HG02588 (cell line): ENCODE data around the gene NXPH1.

Experiments
- ATAC-seq: cut with Tn5 transposase; IDR thresholded peaks from one replicate; pipeline ENCODE4 v1.9.1; 2021; ENCODE audit warnings: mild to moderate bottlenecking, moderate library complexity; ENCODE audit not compliant: unreplicated experiment

Gene NXPH1

DNA sequence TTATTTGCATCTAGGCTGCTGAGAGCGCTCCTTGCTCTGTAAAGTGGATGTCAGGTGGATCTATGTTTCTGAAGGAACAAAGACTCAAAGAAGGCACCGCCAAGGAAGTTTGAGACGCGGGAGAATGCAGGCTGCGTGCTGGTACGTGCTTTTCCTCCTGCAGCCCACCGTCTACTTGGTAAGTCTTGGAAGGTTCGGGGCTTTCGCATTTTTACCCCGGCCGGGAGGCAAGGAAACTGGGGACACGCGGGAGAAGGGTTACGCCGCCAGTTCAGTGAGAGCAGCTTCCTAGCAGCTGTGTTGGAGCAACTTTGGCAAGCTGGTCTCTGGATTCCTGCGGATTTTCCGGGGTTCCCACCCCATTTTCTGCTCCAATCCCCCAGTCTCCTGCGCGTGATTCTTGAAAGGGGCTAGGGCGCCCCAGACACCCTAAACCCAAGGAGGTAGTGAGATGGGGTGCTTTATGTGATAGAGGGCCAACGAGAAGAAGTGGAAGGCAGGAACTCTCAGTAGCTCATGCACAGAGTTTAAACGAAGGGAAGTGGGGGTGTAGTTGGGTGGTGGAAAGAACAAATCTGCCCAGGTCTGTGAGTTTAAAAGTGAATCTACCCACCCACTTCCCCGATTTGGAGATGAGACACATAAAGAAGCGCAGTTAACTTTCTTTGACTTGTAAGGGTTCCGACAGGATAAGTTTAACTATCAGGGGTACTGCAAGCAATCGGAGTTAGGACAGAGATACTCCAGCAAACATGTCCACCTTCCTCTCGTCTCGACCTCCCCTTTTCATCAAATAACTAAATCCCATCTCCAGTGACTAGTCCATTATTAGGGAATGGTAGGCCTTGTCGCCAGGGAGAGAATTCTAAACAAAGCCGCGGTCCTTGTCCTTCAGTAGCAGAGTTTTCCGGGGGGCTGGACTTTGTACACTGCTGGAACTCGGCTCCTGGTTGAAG, 2.5 kb downstream of the NXPH1 start:
- ATAC-seq = no peak

DNA sequence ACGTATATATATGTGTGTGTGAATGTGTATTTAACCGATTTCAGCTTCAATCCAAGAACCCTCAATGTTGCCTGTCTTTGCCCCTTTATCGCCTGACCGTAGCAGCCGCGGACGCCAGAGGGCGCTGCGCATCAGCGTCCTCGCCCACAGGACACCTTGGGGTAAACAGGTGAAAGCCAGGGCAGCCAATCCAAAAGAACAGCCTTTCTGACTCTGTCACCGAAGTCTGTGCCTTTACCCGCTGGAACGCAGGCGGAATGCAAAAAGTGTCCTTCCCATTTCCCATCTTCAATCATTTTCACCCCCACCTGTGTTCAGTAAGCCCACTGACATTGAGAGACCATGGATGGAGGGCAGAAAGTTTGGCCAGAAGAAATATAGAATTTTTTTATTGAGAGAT, 3.6 kb downstream of the NXPH1 start:
- peak; percentile 73 for ATAC-seq

DNA sequence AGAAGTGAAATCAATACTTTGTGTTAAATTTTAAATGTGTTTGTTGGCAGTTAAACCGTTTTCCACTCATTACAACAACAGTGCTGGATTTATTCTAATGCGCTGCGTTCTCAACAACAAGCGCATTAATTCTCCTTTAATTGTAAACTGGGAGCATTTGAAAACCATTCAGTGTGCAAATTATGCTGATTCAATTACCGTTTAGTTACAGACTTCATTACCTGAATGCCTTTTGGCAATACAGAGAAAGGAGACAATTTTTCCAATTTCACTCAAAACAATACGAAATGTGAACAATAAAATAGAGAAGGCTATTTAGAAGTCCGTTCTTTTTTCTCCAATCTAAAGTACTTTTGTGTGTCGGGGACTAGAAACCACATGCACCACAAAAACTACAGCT, 4.2 kb downstream of the NXPH1 start:
- no peak for ATAC-seq

DNA sequence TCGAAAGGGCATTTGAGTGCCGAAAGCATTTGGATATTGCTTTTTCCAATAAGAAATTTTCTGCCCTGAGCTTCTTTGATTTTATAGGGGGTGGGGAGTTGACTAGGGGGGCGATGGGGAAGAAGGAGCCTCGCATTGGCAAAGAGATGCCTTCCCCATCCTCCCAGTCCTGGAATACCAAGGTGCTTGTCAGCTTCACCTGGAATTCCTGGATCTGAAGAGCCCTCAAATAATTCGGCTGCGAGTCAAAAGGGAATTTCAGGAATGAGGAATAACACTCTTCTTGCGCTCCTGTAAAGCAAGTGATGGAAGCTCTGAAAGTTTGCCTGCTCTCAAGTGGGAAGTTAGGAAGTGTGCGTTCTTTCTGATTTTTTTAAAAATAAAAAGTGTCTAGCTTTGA, 7.3 kb downstream of the NXPH1 start:
- ATAC-seq = no peak

DNA sequence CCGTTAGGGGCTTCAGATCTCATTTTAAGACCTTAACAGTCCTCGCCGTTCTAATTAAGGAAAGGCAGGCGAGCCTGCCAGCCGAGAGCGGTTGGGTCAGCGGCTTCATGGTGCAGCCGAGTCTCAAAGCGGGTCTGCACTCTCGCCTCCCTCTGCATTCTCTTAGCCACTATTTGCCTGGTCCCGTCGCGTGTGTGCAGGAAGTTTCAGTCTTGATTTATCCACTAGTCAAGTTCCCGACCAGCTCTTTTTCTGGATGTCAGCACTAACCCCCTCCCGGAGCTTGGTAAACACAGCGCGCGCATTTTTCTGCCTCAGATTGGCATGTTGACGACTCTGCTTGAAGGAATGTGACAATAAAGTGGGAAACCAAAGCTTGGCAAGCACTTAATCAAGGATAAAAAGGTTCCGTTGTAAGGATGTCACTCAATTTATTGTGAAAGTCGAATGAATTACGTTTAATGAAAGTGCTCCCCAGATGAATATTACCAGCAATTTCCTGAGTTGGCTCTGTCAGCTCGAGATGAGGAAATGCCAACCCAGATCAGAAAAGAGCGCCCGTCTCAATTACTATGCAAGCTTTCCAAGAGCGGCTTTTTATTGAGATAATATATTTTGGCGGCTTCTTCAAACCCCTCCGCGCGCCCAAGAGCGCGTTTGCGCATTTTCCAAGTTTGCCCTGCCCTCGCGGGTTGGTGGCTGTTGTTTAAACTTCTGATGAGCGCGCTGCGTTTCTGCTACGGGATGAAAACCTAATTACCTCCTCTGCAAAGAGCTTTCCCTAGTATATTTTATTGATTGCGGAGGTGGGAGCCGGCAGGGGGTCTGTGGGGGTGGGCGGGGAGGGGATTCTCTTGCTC, 7.9 kb downstream of the NXPH1 start:
- ATAC-seq = no peak

DNA sequence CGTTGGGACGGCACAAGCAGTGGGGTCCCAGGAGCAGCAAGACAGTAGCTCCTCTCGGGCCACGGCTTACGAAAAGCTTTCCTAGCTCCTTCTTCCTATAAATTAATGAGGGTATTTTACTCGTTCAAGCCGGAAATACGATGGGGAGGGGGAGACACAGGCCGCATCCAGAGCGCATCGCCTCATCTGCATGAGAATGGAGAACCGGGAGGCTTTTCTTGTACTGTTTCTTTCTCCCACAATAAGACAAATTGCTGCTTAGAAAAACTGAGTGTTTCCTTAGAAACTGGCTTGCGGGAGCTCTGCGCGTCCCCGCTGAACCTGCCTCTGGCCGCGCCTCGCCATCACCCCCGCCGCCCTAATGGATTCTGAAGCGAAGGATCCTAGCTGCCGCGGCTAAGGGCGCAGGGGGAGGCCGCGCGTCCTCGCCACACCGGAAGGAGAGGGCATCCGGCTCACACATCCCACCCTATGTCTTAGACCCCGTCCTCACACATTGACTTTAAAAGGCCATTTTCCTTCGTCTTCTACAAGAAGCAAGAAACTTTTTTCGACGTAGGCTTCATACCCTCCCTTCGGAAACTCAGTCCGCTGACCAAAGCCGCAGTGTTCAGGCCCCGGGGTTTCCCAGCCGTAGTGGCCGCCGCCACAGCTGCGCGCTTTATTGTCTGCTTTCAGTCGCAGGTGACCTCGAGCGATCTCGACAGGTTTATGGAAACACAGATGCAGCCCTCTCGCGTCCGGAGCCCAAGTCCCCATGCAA, 8.8 kb downstream of the NXPH1 start:
- no peak for ATAC-seq

DNA sequence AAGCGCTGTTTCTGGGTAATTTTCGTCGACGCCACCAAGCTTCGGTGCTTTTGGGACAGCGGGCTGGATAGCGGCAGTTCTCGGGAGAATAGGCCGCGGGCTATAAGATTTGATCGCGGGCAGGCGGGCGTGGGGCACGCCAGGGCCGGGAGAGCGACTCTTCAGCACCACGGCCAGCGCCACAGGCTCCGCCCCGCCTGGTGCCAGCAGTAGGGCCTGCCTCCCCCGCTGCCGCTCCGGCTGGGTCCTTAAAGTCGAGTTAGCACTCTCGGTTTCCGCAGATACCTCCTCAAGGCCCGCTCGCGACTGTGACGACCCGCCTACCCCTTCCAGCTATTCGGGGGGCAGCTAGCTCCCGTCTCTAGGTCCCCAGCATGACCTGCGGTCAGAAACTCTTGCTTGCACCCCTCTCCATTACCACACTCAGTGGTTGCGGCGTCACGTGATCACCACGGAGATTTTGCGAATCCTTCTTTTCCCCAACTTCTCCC, 9.4 kb downstream of the NXPH1 start:
- no peak for ATAC-seq

DNA sequence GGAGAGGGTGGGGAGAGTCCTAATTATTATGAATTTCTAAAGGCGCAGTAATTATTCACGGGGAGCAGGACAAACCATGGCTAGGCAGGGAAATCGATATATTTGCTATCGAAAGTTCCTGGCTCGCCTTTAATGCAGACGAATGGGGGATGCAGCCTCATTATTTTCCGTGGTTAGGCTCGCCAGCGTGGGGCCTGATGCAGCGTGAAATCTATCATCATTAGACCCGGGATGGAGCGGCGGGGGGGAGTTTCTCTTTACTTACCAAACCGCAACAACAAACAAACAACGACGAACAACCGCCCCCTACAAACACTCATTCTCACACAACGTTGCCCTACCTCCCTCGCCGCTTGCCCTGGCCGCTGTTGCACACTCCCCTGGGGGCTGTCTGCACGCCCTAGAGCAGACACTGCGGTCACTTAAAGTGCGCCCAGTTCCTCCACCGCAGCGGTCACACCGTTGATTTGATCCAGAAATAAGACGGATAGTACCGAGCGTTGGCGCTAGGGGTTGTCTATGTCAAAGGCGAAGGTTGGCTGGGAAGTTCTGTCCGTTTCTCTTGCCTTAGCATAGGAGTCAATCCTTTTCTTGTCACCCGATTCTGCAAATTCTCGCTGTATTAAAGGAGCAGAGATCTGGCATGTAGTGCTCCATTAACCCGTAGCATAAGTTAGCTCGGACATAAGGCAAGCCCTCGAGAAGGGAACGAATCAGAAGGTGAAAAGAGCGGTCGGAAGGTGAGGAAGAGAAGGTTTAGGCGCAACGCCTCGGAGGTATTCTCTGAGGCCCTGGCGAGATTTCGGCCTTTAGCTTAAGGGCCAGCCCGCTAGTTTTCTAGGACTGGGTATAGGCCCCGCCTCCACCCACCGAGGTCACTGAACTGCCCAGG, 10.4 kb downstream of the NXPH1 start:
- ATAC-seq = no peak

DNA sequence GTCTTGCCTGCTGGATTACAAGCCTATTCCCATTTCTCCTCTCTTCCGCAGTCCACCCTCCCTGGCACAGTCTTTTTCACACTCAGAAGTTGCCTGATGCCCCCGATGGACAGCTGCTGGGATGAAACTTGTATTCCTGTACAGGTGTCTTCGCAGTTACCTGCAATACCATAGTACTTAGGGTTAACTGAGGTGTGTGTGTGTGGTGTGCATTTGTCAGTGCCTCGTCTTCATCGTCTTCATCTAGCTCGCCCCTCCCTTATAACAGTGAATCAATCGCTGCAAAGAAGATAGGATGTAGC, 11.0 kb downstream of the NXPH1 start:
- no peak for ATAC-seq

DNA sequence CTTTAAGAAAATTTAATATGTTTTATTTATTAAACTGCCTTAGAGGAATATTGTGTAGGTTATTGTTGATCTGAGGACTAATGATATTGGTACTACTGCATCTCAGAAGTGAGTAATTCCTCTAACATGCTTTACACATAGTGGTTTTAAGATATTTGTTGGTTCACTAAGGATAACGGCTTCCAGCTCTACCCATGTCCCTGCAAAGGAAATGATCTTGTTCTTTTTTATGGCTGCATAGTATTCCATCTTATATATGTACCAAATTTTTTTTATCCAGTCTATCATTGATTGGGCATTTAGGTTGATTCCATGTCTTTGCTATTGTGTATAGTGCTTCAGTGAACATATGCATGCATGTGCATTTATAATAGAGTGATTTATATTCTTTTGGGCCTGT, 20.1 kb downstream of the NXPH1 start:
- ATAC-seq = no peak

DNA sequence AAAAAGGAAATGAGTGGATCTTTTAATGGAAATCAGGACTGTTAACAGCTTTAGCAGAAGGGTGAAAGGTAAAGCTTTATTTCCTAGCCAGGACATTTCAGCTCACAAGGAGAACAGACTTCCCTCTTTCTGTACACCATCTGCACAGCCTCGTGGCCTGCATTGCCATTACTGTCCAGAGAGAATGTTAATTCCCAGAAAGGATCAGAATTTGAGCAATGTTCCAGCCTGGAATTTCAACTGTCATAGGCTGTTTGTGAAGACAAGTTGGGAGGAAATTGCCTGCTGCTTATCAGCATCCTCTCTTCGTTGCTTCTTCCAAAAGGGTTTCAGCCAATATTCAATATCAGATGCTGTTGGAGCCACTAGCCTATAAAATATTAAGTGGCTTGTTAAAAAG, 22.0 kb downstream of the NXPH1 start:
- ATAC-seq = no peak

DNA sequence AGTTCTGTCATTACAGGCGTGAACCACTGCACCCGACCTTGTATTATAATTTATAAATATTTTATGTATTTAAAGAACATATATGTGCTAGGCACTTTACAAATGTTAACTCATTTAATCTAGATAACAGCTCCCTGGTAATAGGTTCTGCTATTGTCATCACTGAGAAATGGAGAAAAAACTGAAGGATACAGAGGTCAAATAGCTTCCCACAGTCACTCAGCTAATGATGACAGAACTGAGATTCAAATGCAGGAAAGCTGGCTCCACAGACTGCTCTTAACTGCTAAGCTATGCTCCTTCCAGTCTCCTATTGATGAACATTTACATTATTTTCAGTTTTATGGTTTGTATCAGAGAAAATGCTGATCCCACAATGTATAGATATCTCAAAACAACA, 28.9 kb downstream of the NXPH1 start:
- ATAC-seq = no peak

DNA sequence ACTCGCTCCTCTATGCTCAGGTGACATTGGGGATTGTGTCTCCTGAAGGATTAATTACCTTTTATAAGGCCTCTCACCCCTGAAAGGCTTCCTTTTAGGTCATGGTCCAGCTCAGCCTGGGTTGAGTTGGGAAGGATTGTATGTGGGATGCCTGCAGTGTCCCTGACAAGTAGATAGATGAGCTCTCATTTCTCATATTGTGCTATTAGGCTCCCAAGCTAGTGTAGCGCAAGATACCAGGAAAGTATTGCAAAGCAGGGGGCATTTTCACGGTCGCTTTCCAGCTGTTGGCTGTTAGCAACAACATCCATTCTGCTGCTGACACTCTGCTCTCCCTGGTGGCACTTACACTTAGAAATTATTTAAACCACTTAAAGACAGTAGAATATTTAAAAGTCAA, 31.9 kb downstream of the NXPH1 start:
- no peak for ATAC-seq

DNA sequence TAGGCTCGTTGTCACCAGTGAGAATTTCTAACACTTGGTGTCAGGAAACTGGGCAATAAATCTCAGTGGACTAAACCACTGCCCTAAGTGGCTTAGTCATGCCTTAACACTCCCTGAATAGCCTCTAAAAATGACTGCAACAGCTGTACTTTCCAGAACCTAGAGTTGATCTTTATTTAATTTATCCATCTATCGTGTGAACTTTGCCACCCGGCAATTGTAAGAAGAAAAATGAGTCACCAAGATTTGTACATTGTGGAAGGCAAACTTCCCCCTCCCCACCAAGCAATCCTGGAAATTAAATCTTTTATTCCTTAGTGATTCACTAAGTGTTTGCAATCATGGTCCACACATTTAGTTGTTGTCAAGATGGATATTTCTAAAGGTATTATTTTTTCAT, 47.1 kb downstream of the NXPH1 start:
- no peak for ATAC-seq

DNA sequence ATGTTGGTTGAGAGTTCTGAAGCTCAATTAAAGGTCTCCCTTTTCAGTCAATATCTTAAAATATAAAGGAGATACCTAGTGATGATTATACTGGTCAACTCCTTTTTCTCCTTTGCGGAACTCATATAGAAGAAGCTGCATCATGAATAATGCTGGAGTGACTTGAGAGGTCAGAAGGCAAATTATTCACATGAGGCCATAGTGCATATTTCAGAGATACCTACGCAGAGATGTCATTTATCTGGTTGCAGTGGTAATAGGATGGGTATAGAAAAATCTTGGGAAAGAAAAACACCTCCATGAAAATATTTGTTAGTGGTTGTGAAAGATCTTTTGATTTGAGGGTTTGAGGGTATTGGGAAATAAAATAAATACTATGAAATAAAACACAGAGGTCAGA, 47.7 kb downstream of the NXPH1 start:
- ATAC-seq = no peak

DNA sequence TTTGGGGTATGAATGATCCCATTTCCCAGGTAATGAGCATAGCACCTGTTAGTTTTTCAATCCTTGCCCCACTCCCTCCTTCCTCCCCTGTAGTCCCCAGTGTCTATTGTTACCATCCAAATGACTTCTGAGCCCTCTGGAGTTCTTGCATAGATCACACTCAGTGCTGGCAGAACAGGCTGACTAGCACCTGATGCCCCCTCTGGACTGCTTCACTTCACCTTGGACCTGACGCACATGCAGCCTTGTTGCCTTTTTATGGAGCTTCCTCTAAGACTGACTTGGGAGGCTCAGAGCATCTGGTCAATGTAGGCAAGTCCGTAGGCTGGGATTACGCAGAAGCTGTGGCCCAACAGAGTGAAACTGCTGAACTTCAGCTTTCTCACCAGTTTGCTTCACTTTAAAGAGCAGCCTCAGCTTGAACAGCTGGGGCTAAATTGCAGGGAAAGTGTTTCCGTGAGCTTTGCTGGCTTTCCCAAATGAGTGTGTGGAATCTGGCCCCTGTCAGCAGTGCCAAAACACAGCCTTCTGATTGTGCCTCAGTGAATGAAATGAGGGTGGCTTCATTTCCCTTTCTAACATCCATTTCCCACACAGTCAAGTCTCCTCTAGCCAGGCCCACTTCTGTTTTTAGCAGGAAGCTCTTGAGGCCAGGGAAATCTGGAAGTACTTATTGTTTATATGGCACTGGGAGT, 48.5 kb downstream of the NXPH1 start:
- no peak for ATAC-seq

DNA sequence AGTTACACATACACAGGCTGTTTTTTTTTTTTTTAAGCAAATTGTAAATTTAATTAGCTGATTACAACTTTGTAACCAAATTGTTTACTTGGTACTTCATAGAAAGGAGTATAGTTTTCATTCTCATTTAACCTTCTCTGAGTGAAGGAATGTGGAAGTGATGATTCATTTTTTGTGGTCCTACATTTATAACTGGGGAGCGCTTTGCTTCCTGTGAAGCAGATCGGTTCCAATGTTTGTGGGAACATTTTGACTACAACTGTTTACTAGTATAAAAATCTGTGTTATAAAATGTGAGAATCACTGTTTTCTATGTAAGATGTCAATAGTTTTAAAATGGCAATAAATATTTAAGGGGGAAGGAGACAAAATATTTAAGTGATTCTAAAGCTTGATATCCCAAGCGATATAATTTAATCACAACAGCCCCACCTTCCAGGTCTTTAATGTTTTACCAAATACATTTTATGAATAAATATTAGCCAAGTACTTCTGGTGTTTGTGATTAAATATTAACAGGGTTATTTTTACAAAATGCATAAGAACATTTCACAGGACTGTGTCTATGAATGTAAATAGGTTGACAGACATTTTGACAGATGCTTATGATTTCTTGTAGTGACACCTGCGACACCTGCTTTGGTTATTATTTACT, 57.1 kb downstream of the NXPH1 start:
- ATAC-seq = no peak

DNA sequence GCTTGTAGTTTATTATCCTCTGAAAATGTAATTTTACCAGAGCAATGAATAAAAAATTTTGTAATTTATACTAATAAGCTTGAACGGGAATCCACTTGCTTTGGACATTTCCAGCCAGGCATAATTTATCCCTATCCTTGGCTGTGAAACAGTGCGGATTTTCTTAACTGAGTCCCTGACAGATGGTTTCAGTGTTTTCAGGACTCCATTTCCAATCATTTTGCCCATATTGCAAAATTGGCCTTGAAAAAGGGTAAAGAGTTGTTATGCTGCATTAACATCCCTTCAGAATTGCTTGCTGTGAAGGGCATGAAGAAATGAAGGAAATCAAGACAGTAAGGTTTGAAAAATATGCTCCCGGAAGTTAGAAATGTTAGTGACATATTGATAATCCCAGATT, 57.7 kb downstream of the NXPH1 start:
- no peak for ATAC-seq
